Measurements from ENCODE around the gene EHF. TPM values are rescaled to one million over a fixed set of nuclear protein-coding genes. Genes with fewer than 3 reads are reported as not detected.
A peak's percentile ranks its signal among the peaks of the same experiment; 100 is the strongest.

Gene EHF
- total and polyA plus RNA-seq, 2 donors (not counting 1 experiment from before 2014, with no cell fraction given) = 0.51 TPM; not detected in 1

DNA sequence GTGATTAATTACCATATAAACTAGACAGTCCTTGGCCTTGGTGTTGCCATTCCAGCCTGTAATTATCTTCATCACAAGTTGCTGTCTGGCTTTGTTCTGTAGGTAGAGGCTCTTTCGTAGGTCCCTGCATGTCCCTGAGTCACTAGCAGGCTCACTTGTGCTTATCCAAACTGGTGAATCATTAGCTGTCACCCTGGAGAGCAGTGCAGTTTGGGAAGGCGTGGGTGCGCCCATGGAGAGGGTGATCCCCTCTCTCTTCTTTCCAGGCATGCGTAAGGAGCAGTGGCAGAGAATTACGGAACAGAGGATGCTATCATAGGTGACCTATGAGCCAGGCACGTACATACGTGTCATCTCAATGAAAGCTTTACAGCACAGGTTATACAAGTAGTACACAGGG, 11.0 kb upstream of the EHF start:
- DNase-seq (ENCODE audit: low read depth in 2 of 2) = peak in 1 of 2 donors; percentile 37
- Histone ChIP-seq H3K27ac (ENCODE audit: insufficient read depth, low read length) (no peak overlapping the region), H3K4me3 (replicated peaks in 1 of 4; ENCODE audit: control extremely low read depth in 1 of 4, insufficient read depth in 1 of 4, low read depth in 3 of 4, low read length in 4 of 4) (no peak overlapping the region), H3K9me3 (ENCODE audit: control insufficient read depth, insufficient read depth, low read depth, low read length) (no peaks in the 10 kb centered on the region), H3K36me3 (ENCODE audit: control insufficient read depth, insufficient read depth, low read length) (no peaks in the 10 kb centered on the region), H4K20me1 (ENCODE audit: control insufficient read depth, extremely low read depth, insufficient read depth, low read length) (no peaks in the 10 kb centered on the region), H2AFZ (ENCODE audit: low read length) (no peak overlapping the region), H3K79me2 (ENCODE audit: control insufficient read depth, insufficient read depth, low read length) (no peaks in the 10 kb centered on the region), H3K27me3 (ENCODE audit: control insufficient read depth, insufficient read depth, low read length) (no peaks in the 10 kb centered on the region), H3K4me2 (ENCODE audit: extremely low read depth, insufficient read depth, low read length) (no peak overlapping the region), H3K9ac (ENCODE audit: insufficient read depth, low read length) (no peak overlapping the region), H3K4me1 (ENCODE audit: control insufficient read depth, extremely low read depth, insufficient read depth, low read length) (no peaks in the 10 kb centered on the region)
- no peak for TF ChIP-seq EZH2 (IDR thresholded peaks at IDR 0.05; ENCODE audit: low read length, missing control alignments)

DNA sequence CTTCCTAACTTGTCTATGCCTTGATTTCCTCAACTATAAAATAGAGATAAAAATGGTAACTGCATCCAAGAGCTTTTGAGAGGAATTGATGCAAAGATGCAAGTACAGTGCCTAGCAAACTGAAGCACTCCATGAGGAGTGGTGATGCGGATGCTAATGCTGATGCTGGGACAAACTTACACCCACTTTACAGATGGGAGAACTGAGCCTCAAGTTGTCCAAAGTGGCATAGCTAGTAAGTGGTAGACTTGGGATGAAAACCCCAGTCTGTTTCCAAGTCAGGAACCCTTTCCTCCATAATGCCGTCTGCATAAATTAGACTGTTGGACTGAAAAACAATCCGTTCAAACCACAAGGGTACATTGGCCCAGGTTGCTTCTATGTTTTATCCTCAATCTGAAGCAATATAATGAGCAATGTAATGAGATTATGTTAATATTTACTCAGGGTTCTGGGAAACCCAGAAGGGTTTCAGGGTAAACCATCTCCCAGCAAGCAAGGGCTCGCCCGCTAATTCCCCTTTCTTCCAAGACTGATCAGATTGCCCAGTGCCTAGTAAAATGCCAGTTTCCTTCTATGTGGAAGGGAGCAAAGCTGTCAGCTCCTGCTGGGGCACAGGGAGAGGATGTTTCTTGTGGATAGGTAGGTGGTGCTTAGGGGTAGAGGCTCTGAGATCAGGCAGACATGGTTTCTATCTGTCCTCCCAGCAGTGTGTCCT, 10.4 kb upstream of the EHF start:
- Histone ChIP-seq H4K20me1 (ENCODE audit: control insufficient read depth, extremely low read depth, insufficient read depth, low read length) (no peaks in the 10 kb centered on the region), H2AFZ (ENCODE audit: low read length) (no peak overlapping the region), H3K27me3 (ENCODE audit: control insufficient read depth, insufficient read depth, low read length) (no peaks in the 10 kb centered on the region), H3K9ac (ENCODE audit: insufficient read depth, low read length) (no peak overlapping the region), H3K9me3 (ENCODE audit: control insufficient read depth, insufficient read depth, low read depth, low read length) (no peaks in the 10 kb centered on the region), H3K36me3 (ENCODE audit: control insufficient read depth, insufficient read depth, low read length) (no peaks in the 10 kb centered on the region), H3K4me1 (ENCODE audit: control insufficient read depth, extremely low read depth, insufficient read depth, low read length) (no peaks in the 10 kb centered on the region), H3K4me2 (ENCODE audit: extremely low read depth, insufficient read depth, low read length) (no peak overlapping the region), H3K27ac (ENCODE audit: insufficient read depth, low read length) (no peak overlapping the region), H3K4me3 (replicated peaks in 1 of 4; ENCODE audit: control extremely low read depth in 1 of 4, insufficient read depth in 1 of 4, low read depth in 3 of 4, low read length in 4 of 4) (no peak overlapping the region), H3K79me2 (ENCODE audit: control insufficient read depth, insufficient read depth, low read length) (no peaks in the 10 kb centered on the region)
- TF ChIP-seq EZH2 (IDR thresholded peaks at IDR 0.05; ENCODE audit: low read length, missing control alignments) = no peak
- TF ChIP-seq, protein P1, sequence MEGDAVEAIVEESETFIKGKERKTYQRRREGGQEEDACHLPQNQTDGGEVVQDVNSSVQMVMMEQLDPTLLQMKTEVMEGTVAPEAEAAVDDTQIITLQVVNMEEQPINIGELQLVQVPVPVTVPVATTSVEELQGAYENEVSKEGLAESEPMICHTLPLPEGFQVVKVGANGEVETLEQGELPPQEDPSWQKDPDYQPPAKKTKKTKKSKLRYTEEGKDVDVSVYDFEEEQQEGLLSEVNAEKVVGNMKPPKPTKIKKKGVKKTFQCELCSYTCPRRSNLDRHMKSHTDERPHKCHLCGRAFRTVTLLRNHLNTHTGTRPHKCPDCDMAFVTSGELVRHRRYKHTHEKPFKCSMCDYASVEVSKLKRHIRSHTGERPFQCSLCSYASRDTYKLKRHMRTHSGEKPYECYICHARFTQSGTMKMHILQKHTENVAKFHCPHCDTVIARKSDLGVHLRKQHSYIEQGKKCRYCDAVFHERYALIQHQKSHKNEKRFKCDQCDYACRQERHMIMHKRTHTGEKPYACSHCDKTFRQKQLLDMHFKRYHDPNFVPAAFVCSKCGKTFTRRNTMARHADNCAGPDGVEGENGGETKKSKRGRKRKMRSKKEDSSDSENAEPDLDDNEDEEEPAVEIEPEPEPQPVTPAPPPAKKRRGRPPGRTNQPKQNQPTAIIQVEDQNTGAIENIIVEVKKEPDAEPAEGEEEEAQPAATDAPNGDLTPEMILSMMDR (conservative IDR thresholded peaks at IDR 0.05 in 1 of 2, IDR thresholded peaks at IDR 0.05 in 1 of 2; ENCODE audit: low read depth in 1 of 2, low read length in 2 of 2) = no peak
- DNase-seq (ENCODE audit: low read depth in 2 of 2) = no peak

DNA sequence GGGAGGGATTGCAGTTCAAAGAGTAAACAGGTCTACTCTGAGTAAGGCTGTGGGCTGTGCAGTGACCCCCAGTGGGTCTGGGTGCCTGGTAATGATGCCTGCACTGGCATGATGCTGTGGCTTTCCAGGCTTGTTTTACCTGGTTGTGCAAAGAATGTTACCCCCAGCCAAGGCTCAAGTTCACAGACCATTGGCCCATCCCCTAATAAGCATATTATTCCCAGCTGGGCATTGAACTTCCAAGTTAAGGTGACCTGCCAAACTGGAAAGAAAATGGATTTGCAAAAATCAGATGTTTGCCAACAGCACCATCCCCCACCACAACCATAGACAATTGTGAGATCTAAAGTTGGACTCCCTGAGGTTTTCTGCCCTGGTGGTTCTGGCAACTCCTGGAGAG, 7.9 kb upstream of the EHF start:
- Histone ChIP-seq H3K27me3 (ENCODE audit: control insufficient read depth, insufficient read depth, low read length) (no peaks in the 10 kb centered on the region), H3K27ac (ENCODE audit: insufficient read depth, low read length) (no peak overlapping the region), H3K4me2 (ENCODE audit: extremely low read depth, insufficient read depth, low read length) (no peak overlapping the region), H4K20me1 (ENCODE audit: control insufficient read depth, extremely low read depth, insufficient read depth, low read length) (no peaks in the 10 kb centered on the region), H3K4me3 (replicated peaks in 1 of 4; ENCODE audit: control extremely low read depth in 1 of 4, insufficient read depth in 1 of 4, low read depth in 3 of 4, low read length in 4 of 4) (no peak overlapping the region), H3K4me1 (ENCODE audit: control insufficient read depth, extremely low read depth, insufficient read depth, low read length) (no peaks in the 10 kb centered on the region), H3K9me3 (ENCODE audit: control insufficient read depth, insufficient read depth, low read depth, low read length) (no peaks in the 10 kb centered on the region), H2AFZ (ENCODE audit: low read length) (no peak overlapping the region), H3K36me3 (ENCODE audit: control insufficient read depth, insufficient read depth, low read length) (no peaks in the 10 kb centered on the region), H3K9ac (ENCODE audit: insufficient read depth, low read length) (no peak overlapping the region), H3K79me2 (ENCODE audit: control insufficient read depth, insufficient read depth, low read length) (no peaks in the 10 kb centered on the region)
- TF ChIP-seq, protein P1 (conservative IDR thresholded peaks at IDR 0.05 in 1 of 2, IDR thresholded peaks at IDR 0.05 in 1 of 2; ENCODE audit: low read depth in 1 of 2, low read length in 2 of 2) = no peak
- TF ChIP-seq EZH2 (IDR thresholded peaks at IDR 0.05; ENCODE audit: low read length, missing control alignments) = no peak
- no peak for DNase-seq (ENCODE audit: low read depth in 2 of 2)

Measured in fibroblast of lung (primary cell).